Endothelial cell (in vitro differentiated cells): ENCODE data around the gene DNAH8. TPM values are rescaled to one million over a fixed set of nuclear protein-coding genes. Genes with fewer than 3 reads are reported as not detected.

Source experiments
- DNase-seq: peaks from one replicate; pipeline ENCODE4 v3.0.0; 2021; ENCODE audit warnings: low spot score
- H3K27ac Mint-ChIP-seq: one replicate; pipeline ENCODE4 v1.8.0; 2021; ENCODE audit warnings: mixed read lengths, inconsistent platforms; ENCODE audit not compliant: unreplicated experiment
- H3K27me3 Mint-ChIP-seq: one replicate; pipeline ENCODE4 v1.8.0; 2021; ENCODE audit warnings: mild to moderate bottlenecking, moderate library complexity, mixed read lengths, inconsistent platforms; ENCODE audit not compliant: unreplicated experiment
- H3K36me3 Mint-ChIP-seq: one replicate; pipeline ENCODE4 v1.8.0; 2021; ENCODE audit warnings: mild to moderate bottlenecking, low read depth, mixed read lengths, inconsistent platforms; ENCODE audit not compliant: unreplicated experiment
- H3K4me1 Mint-ChIP-seq: one replicate; pipeline ENCODE4 v1.8.0; 2021; ENCODE audit warnings: mild to moderate bottlenecking, mixed read lengths, inconsistent platforms; ENCODE audit not compliant: unreplicated experiment
- H3K4me3 Mint-ChIP-seq: one replicate; pipeline ENCODE4 v1.8.0; 2021; ENCODE audit warnings: mild to moderate bottlenecking, mixed read lengths, inconsistent platforms; ENCODE audit not compliant: unreplicated experiment
- H3K9me3 Mint-ChIP-seq: one replicate; pipeline ENCODE4 v1.8.0; 2021; ENCODE audit warnings: mixed read lengths, inconsistent platforms; ENCODE audit not compliant: unreplicated experiment
- CTCF ChIP-seq: fragments of 200-600 bp; sonication (generic); IDR thresholded peaks from one replicate; pipeline ENCODE4 v1.5.0; 2021; ENCODE audit warnings: antibody characterized with exemption; ENCODE audit not compliant: unreplicated experiment
- total RNA-seq: library from RNA; stranded (reverse); fragmentation: NEBNext Ultra II Directional; extraction: Animal tissue kit (Norgen Biotek cat#: 25700); gene quantifications from one replicate; pipeline ENCODE4 v1.2.1, GENCODE V29; 2021; ENCODE audit not compliant: unreplicated experiment

Gene DNAH8
- total RNA-seq, 1 donor from 2014 or later = 0.05 TPM

- no peak for TF ChIP-seq CTCF
- Mint-ChIP-seq H3K9me3 (no peaks in the 10 kb centered on the region), H3K27me3 (peaks cover 2% of the 10 kb centered on the region), H3K27ac (no peak overlapping the region), H3K4me3 (no peak overlapping the region), H3K36me3 (no peaks in the 10 kb centered on the region), H3K4me1 (peaks cover 3% of the 10 kb centered on the region)
- no peak for DNase-seq
These were observed 301.9 kb downstream of the DNAH8 start for GRCh38 chr6:39016839-39017546.

GRCh38 chr6:39017547-39017880 lies 302.4 kb downstream of the DNAH8 start:
- H3K27ac Mint-ChIP-seq = no peak overlapping the region
- no peaks in the 10 kb centered on the region for H3K36me3 Mint-ChIP-seq
- no peaks in the 10 kb centered on the region for H3K9me3 Mint-ChIP-seq

GRCh38 chr6:39018103-39018502 lies 303.0 kb downstream of the DNAH8 start:
- no peak for DNase-seq
- no peaks in the 10 kb centered on the region for H3K9me3 Mint-ChIP-seq
- no peaks in the 10 kb centered on the region for H3K36me3 Mint-ChIP-seq
- H3K27me3 Mint-ChIP-seq = peaks cover 2% of the 10 kb centered on the region
- no peak overlapping the region for H3K4me3 Mint-ChIP-seq
- peaks cover 5% of the 10 kb centered on the region for H3K4me1 Mint-ChIP-seq
- TF ChIP-seq CTCF = no peak
- H3K27ac Mint-ChIP-seq = no peak overlapping the region

More at GRCh38 chr6:39017547-39017880, 302.4 kb downstream of the DNAH8 start:
- H3K27me3 Mint-ChIP-seq = peaks cover 2% of the 10 kb centered on the region
- DNase-seq = no peak
- TF ChIP-seq CTCF = no peak
- peaks cover 5% of the 10 kb centered on the region for H3K4me1 Mint-ChIP-seq
- no peak overlapping the region for H3K4me3 Mint-ChIP-seq

- DNase-seq = no peak
- no peaks in the 10 kb centered on the region for H3K36me3 Mint-ChIP-seq
- H3K27ac Mint-ChIP-seq = no peak overlapping the region
- no peaks in the 10 kb centered on the region for H3K27me3 Mint-ChIP-seq
- TF ChIP-seq CTCF = no peak
- peaks cover 5% of the 10 kb centered on the region for H3K4me1 Mint-ChIP-seq
- H3K9me3 Mint-ChIP-seq = no peaks in the 10 kb centered on the region
- no peak overlapping the region for H3K4me3 Mint-ChIP-seq
These were observed 305.0 kb downstream of the DNAH8 start for GRCh38 chr6:39020136-39020535.

GRCh38 chr6:39021041-39021440 lies 305.9 kb downstream of the DNAH8 start:
- Mint-ChIP-seq H3K36me3 (no peaks in the 10 kb centered on the region), H3K4me3 (no peak overlapping the region), H3K27me3 (no peaks in the 10 kb centered on the region), H3K27ac (no peak overlapping the region), H3K9me3 (no peaks in the 10 kb centered on the region), H3K4me1 (peaks cover 5% of the 10 kb centered on the region)
- TF ChIP-seq CTCF = no peak
- no peak for DNase-seq
